ENCODE data around the gene UBE2E2. TPM values are rescaled to one million over a fixed set of nuclear protein-coding genes. Genes with fewer than 3 reads are reported as not detected.

UBE2E2 gene
- total and polyA plus RNA-seq, 2 donors (not counting 1 experiment from before 2014, with no cell fraction given), result 16.0 to 45.0 TPM

DNA sequence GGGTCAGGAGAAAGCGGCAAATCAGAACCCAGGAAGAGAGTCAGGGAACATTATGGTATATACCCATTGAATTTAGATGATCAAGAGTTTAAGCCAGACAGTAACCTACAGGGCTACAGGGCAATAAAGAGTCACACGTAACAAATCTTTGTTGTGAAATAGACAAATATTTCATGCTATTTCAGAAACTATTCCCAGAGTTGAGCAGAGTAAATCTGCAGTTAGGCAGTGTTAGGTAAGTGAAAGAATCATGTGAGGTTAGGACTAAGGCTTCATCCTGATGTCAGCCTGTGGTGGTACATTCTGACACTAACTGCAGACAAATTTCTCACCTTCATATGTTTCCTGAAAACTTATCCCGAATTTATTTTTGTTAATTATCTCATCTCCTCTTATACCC, 153.0 kb downstream of the UBE2E2 start:
- ChIA-PET CTCF (no interaction called here), POLR2A (no interaction called here)
- Mint-ChIP-seq H3K4me3 (no peak overlapping the region), H3K27ac (no peak overlapping the region), H3K27me3 (no peaks in the 10 kb centered on the region), H3K4me1 (peaks cover 8% of the 10 kb centered on the region), H3K9me3 (ENCODE audit: insufficient read depth) (no peaks in the 10 kb centered on the region)
- ATAC-seq (ENCODE audit: low read depth) (no peak), DNase-seq (no peak)
- no peaks in the 10 kb centered on the region for H3K36me3 ChIP-seq (replicated peaks in 1 of 2; ENCODE audit: control extremely low read depth in 1 of 2, control insufficient read depth in 1 of 2, extremely low read depth in 1 of 2, insufficient read depth in 2 of 2, low read length in 1 of 2)
- no peaks in the 10 kb centered on the region for H3K9me3 ChIP-seq (ENCODE audit: control extremely low read depth in 1 of 3, control insufficient read depth in 2 of 3, insufficient read depth in 1 of 3, low read length in 2 of 3)
- H3K27ac ChIP-seq (ENCODE audit: low read length in 2 of 2), result no peak overlapping the region
- TF ChIP-seq EZH2 (IDR thresholded peaks at IDR 0.05; ENCODE audit: borderline replicate concordance, insufficient read depth, low read depth, low read length, poor library complexity, severe bottlenecking), result no peak
- TF ChIP-seq, protein P1, sequence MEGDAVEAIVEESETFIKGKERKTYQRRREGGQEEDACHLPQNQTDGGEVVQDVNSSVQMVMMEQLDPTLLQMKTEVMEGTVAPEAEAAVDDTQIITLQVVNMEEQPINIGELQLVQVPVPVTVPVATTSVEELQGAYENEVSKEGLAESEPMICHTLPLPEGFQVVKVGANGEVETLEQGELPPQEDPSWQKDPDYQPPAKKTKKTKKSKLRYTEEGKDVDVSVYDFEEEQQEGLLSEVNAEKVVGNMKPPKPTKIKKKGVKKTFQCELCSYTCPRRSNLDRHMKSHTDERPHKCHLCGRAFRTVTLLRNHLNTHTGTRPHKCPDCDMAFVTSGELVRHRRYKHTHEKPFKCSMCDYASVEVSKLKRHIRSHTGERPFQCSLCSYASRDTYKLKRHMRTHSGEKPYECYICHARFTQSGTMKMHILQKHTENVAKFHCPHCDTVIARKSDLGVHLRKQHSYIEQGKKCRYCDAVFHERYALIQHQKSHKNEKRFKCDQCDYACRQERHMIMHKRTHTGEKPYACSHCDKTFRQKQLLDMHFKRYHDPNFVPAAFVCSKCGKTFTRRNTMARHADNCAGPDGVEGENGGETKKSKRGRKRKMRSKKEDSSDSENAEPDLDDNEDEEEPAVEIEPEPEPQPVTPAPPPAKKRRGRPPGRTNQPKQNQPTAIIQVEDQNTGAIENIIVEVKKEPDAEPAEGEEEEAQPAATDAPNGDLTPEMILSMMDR (IDR thresholded peaks at IDR 0.05), result no peak
- H4K20me1 ChIP-seq (ENCODE audit: control insufficient read depth, insufficient read depth, low read length, poor library complexity, severe bottlenecking), result no peaks in the 10 kb centered on the region
- intact Hi-C loops (cut with micrococcal nuclease), result no loop called here
- H3K4me1 ChIP-seq (ENCODE audit: control insufficient read depth in 2 of 2, insufficient read depth in 2 of 2, low read length in 2 of 2), result no peaks in the 10 kb centered on the region
- peaks cover 10% of the 10 kb centered on the region for H3K79me2 ChIP-seq (ENCODE audit: control insufficient read depth, insufficient read depth, low read length)
- WGBS (ENCODE audit: insufficient coverage), result 100% methylated on average over 2 of the region's 3 CpGs
- no peak overlapping the region for H3K4me2 ChIP-seq (replicated peaks; ENCODE audit: low read depth, low read length, poor library complexity, severe bottlenecking)
- no peak overlapping the region for H3K9ac ChIP-seq (ENCODE audit: low read length)
- no peak overlapping the region for H2AFZ ChIP-seq (ENCODE audit: insufficient read depth, low read depth, low read length, poor library complexity, severe bottlenecking)
- H3K4me3 ChIP-seq (ENCODE audit: control extremely low read depth in 1 of 5, extremely low read depth in 1 of 5, insufficient read depth in 1 of 5, low read depth in 2 of 5, low read length in 4 of 5), result no peak overlapping the region
- H3K27me3 ChIP-seq (replicated peaks in 1 of 4; ENCODE audit: control extremely low read depth in 1 of 4, control insufficient read depth in 3 of 4, insufficient read depth in 4 of 4, low read length in 3 of 4), result no peaks in the 10 kb centered on the region

DNA sequence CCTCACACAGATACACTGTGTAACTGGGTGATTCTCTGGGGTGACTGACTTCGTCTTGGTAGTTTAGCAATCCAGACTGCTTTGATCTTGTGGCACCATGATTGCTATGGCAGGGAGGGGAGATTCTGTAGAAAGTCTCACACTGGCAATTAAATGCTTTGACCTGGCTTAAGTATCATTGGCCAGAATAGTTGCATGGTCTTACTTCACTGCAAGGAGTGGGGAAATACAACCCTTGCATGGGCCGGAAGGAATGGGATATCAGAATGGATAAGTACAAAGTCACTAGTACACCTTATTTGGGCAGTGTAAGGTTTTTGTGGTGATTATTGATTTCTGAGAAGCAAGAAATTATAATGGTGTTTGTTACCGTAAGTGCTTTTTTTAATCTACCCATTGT, 153.8 kb downstream of the UBE2E2 start:
- Mint-ChIP-seq H3K27ac (no peak overlapping the region), H3K27me3 (no peaks in the 10 kb centered on the region), H3K4me1 (peaks cover 8% of the 10 kb centered on the region), H3K4me3 (no peak overlapping the region), H3K9me3 (ENCODE audit: insufficient read depth) (no peaks in the 10 kb centered on the region)
- POLR2A ChIA-PET, result no interaction called here
- H3K36me3 ChIP-seq (replicated peaks in 1 of 2; ENCODE audit: control extremely low read depth in 1 of 2, control insufficient read depth in 1 of 2, extremely low read depth in 1 of 2, insufficient read depth in 2 of 2, low read length in 1 of 2), result no peaks in the 10 kb centered on the region
- DNase-seq (no peak), ATAC-seq (ENCODE audit: low read depth) (no peak)
- H3K27ac ChIP-seq (ENCODE audit: low read length in 2 of 2), result no peak overlapping the region
- H3K4me3 ChIP-seq (ENCODE audit: control extremely low read depth in 1 of 5, extremely low read depth in 1 of 5, insufficient read depth in 1 of 5, low read depth in 2 of 5, low read length in 4 of 5), result no peak overlapping the region
- H3K79me2 ChIP-seq (ENCODE audit: control insufficient read depth, insufficient read depth, low read length), result peaks cover 12% of the 10 kb centered on the region
- no peaks in the 10 kb centered on the region for H3K4me1 ChIP-seq (ENCODE audit: control insufficient read depth in 2 of 2, insufficient read depth in 2 of 2, low read length in 2 of 2)
- H3K9ac ChIP-seq (ENCODE audit: low read length), result no peak overlapping the region
- H3K9me3 ChIP-seq (ENCODE audit: control extremely low read depth in 1 of 3, control insufficient read depth in 2 of 3, insufficient read depth in 1 of 3, low read length in 2 of 3), result no peaks in the 10 kb centered on the region
- no peaks in the 10 kb centered on the region for H3K27me3 ChIP-seq (replicated peaks in 1 of 4; ENCODE audit: control extremely low read depth in 1 of 4, control insufficient read depth in 3 of 4, insufficient read depth in 4 of 4, low read length in 3 of 4)
- intact Hi-C loops (cut with micrococcal nuclease), result no loop called here
- TF ChIP-seq EZH2 (IDR thresholded peaks at IDR 0.05; ENCODE audit: borderline replicate concordance, insufficient read depth, low read depth, low read length, poor library complexity, severe bottlenecking), result no peak
- TF ChIP-seq, protein P1 (IDR thresholded peaks at IDR 0.05), result no peak
- CTCF ChIA-PET, result no interaction called here
- WGBS (ENCODE audit: insufficient coverage), result 100% methylated on average over 2 of the region's 3 CpGs
- no peaks in the 10 kb centered on the region for H4K20me1 ChIP-seq (ENCODE audit: control insufficient read depth, insufficient read depth, low read length, poor library complexity, severe bottlenecking)
- H3K4me2 ChIP-seq (replicated peaks; ENCODE audit: low read depth, low read length, poor library complexity, severe bottlenecking), result no peak overlapping the region
- no peak overlapping the region for H2AFZ ChIP-seq (ENCODE audit: insufficient read depth, low read depth, low read length, poor library complexity, severe bottlenecking)

Data from B cell (primary cell).